GM12878 (cell line): ENCODE data around the gene SLC9C2. TPM values are rescaled to one million over a fixed set of nuclear protein-coding genes. Genes with fewer than 3 reads are reported as not detected.

Experiments used
- ATAC-seq: fragments of 200-7000 bp; cut with Tn5 transposase; 3 replicates; pipeline ENCODE4 v1.9.1; 2020; ENCODE audit warnings: mild to moderate bottlenecking, moderate library complexity
- BruUV-seq: library from RNA; stranded (reverse); fragments of 400-500 nt; replicated peaks from 2 replicates; lab custom pipeline; 2021; lab: Mats Ljungman, UMichigan
- CTCF ChIA-PET: fragments of 300-600 bp; sonication (Branson Sonifier 250); formaldehyde crosslinking; extraction: SDS; loops from one replicate; lab custom pipeline; 2021; ENCODE audit warnings: inconsistent platforms; lab: Yijun Ruan, JAX
- POLR2A ChIA-PET: fragments of 350-600 bp; formaldehyde crosslinking; extraction: SDS; loops from one replicate; lab custom pipeline; 2021; ENCODE audit warnings: inconsistent platforms; lab: Charles Lee
- RAD21 ChIA-PET: fragments of 300-600 bp; sonication (Branson Sonifier 250); formaldehyde crosslinking; loops from one replicate; lab custom pipeline; 2023; ENCODE audit warnings: antibody characterized with exemption; ENCODE audit not compliant: unreplicated experiment; lab: Charles Lee
- SMC1A ChIA-PET: fragments of 300-600 bp; sonication (Branson Sonifier 250); formaldehyde crosslinking; loops from one replicate; lab custom pipeline; 2023; ENCODE audit not compliant: unreplicated experiment, uncharacterized antibody; lab: Charles Lee
- DNase-seq: peaks from one replicate; pipeline ENCODE4 v3.0.0-alpha.2; 2011; ENCODE audit warnings: low read depth, low spot score
- FAIRE-seq: peaks from 3 replicates; lab custom pipeline; 2011; peaks lifted over from hg19 to GRCh38; lab: Jason Lieb, UNC
- H2AFZ ChIP-seq: 2 replicates; pipeline ENCODE4 v1.6.0; 2011; ENCODE audit warnings: low read depth, low read length, control low read depth; ENCODE audit not compliant: control insufficient read depth
- H3K27ac ChIP-seq: 2 replicates; pipeline ENCODE4 v1.5.1; 2011; ENCODE audit warnings: control low read depth; ENCODE audit not compliant: control insufficient read depth, insufficient read depth
- H3K27me3 ChIP-seq, 2 experiments: replicated peaks in 1 of 2; 2 replicates each; pipeline versions ENCODE4 v1.6.0 to v1.6.1; 2011; ENCODE audit warnings: low read length in 1 of 2; ENCODE audit not compliant: control insufficient read depth in 2 of 2, insufficient read depth in 2 of 2
- H3K36me3 ChIP-seq, 2 experiments: 2 replicates each; pipeline ENCODE4 v1.5.1; 2011; ENCODE audit warnings: low read length in 1 of 2; ENCODE audit not compliant: control insufficient read depth in 2 of 2, insufficient read depth in 2 of 2
- H3K4me1 ChIP-seq: 2 replicates; pipeline ENCODE4 v1.6.1; 2011; ENCODE audit warnings: mild to moderate bottlenecking, low read length, moderate library complexity, mixed read lengths; ENCODE audit not compliant: control insufficient read depth, insufficient read depth
- H3K4me2 ChIP-seq: 2 replicates; pipeline ENCODE4 v1.6.0; 2011; ENCODE audit warnings: control low read depth; ENCODE audit not compliant: control insufficient read depth, insufficient read depth
- H3K4me3 ChIP-seq: fragments of 200-600 bp; sonication (generic); 2 replicates; pipeline ENCODE4 v1.5.1; 2016
- H3K79me2 ChIP-seq: 2 replicates; pipeline ENCODE4 v1.6.0; 2011; ENCODE audit warnings: low read length; ENCODE audit not compliant: control insufficient read depth, insufficient read depth
- H3K9ac ChIP-seq: 2 replicates; pipeline ENCODE4 v1.8.0; 2011; ENCODE audit warnings: low read length, control low read depth, mixed read lengths; ENCODE audit not compliant: control insufficient read depth, insufficient read depth
- H3K9me3 ChIP-seq: replicated peaks from 3 replicates; pipeline ENCODE4 v1.5.1; 2011; ENCODE audit warnings: mild to moderate bottlenecking, low read length; ENCODE audit not compliant: control insufficient read depth, insufficient read depth
- H4K20me1 ChIP-seq: 2 replicates; pipeline ENCODE4 v1.6.0; 2011; ENCODE audit not compliant: control insufficient read depth, insufficient read depth
- CEBPZ ChIP-seq: fragments of 150-350 bp; IDR thresholded peaks from 2 replicates; pipeline ENCODE4 v1.6.1; 2016; ENCODE audit warnings: low read depth, low read length
- E2F4 ChIP-seq: IDR thresholded peaks from 2 replicates; pipeline ENCODE4 v1.6.1; 2012; ENCODE audit warnings: low read depth, low read length, improper control_type of control experiment
- NR2C2 ChIP-seq: IDR thresholded peaks from 2 replicates; pipeline ENCODE4 v1.6.1; 2011; ENCODE audit warnings: borderline replicate concordance, low read depth; ENCODE audit not compliant: control insufficient read depth, insufficient read length
- SMAD1 ChIP-seq: fragments of 450-650 bp; IDR thresholded peaks from 2 replicates; pipeline ENCODE4 v1.6.1; 2018; ENCODE audit warnings: mild to moderate bottlenecking, low read depth; ENCODE audit not compliant: partially characterized antibody
- TCF12 ChIP-seq: IDR thresholded peaks from 2 replicates; pipeline ENCODE4 v1.6.1; 2011; ENCODE audit warnings: low read depth, mild to moderate bottlenecking, low read length
- WGBS: methylation state at CpG from one replicate; pipeline ENCODE4 v1.1.6; 2016; ENCODE audit warnings: low lambda C conversion rate; ENCODE audit not compliant: insufficient replicate concordance, insufficient coverage; ENCODE audit errors: missing lambda C conversion rate; 5-methylcytosine and 5-hydroxymethylcytosine counted together
- in situ Hi-C: fragments of 300-500 bp; cut with MboI; formaldehyde crosslinking; loops from 9 replicates; pipeline ENCODE4 v1.14.3; 2018; ENCODE audit warnings: mixed read lengths
- intact Hi-C: fragments of 100-400 bp; cut with micrococcal nuclease; formaldehyde crosslinking; loops from one replicate; pipeline ENCODE4 v1.14.2; 2022; ENCODE audit not compliant: unreplicated experiment
- polyA plus RNA-seq, 11 experiments: library from polyadenylated mRNA; depleted of rRNA in 4 of 11; unstranded in 6 of 11; stranded (reverse) in 5 of 11; fragments of >200 nt; fragmentation: Nextera tagmentation in 4 of 11; fragmentation: Illumina TruSeq in 1 of 11; extraction: Ambion mirVana in 4 of 11; extraction: Trizol in 1 of 11; gene quantifications; 1 replicate in 1 of 11; 2 replicates in 10 of 11; pipeline versions ENCODE4 v1.2.1 to v1.2.3, GENCODE V29; 2011 to 2016; ENCODE audit warnings: inconsistent platforms in 2 of 11, missing spikeins in 2 of 11, low read depth in 1 of 11
- total RNA-seq, 4 experiments: library from RNA; depleted of rRNA in 3 of 4; stranded (reverse); fragments of >200 nt in 3 of 4; fragmentation: Illumina TruSeq in 1 of 4; extraction: Trizol in 1 of 4; gene quantifications; 2 replicates each; pipeline versions ENCODE4 v1.2.1 to v1.2.3, GENCODE V29; 2013 to 2021

SLC9C2 gene
- total and polyA plus RNA-seq, 10 of the 15 experiments (the other 5 are each of a cell fraction or from before 2014, with no cell fraction given) = not detected

- TF ChIP-seq SMAD1 (no peak), E2F4 (no peak)
Observed at GRCh38 chr1:173476665-173477285, 126.1 kb downstream of the SLC9C2 start (continued).

GRCh38 chr1:173476197-173476664 is 126.6 kb downstream of the SLC9C2 start:
- RAD21 ChIA-PET = interaction anchor here (0.6 to 3.4 kb wide), 7 partner anchors 14 to 392 kb away, joined by 3 to 15 read pairs (median 4); partner anchors contain the start of genes GAS5 and ZBTB37

More at GRCh38 chr1:173476197-173476664, 126.6 kb downstream of the SLC9C2 start:
- WGBS = 13% methylated on average over 5 of the region's 5 CpGs
- in situ Hi-C loops (no loop called here), intact Hi-C loops (loop anchor here (2.0 kb wide), 1 partner anchor 45 kb away; no protein-coding TSS in a partner anchor)
- peak overlapping the region; percentile 98 for H3K4me2 ChIP-seq
- TF ChIP-seq CEBPZ = no peak
- no peak for TF ChIP-seq TCF12
- no peak for TF ChIP-seq NR2C2
- H2AFZ ChIP-seq = peak overlapping the region; percentile 97
- H3K9ac ChIP-seq = peak overlapping the region; percentile 70
- no peak for DNase-seq
- no peaks in the 10 kb centered on the region for H4K20me1 ChIP-seq
- peaks cover under 1% of the 10 kb centered on the region; the same call in 1 of the 3 replicates for H3K9me3 ChIP-seq
- POLR2A ChIA-PET = interaction anchor here (0.8 to 2.3 kb wide), 6 partner anchors 22 to 650 kb away, joined by 3 to 9 read pairs (median 4); partner anchors contain the start of genes CENPL and ZBTB37
- H3K27ac ChIP-seq = peak overlapping the region; percentile 86
- peaks cover 8% of the 10 kb centered on the region for H3K4me1 ChIP-seq
- SMC1A ChIA-PET = interaction anchor here (0.9 to 1.6 kb wide), 4 partner anchors 30 to 64 kb away, joined by 3 to 4 read pairs (median 4); no protein-coding TSS in a partner anchor
- peak overlapping the region; percentile 78 for H3K4me3 ChIP-seq
- H3K36me3 ChIP-seq = peaks cover 0 to 4% of the 10 kb centered on the region in 2 experiments; a peak in 1 of 4 replicates
- H3K79me2 ChIP-seq = peaks cover 41% of the 10 kb centered on the region
- BruUV-seq = no TSS peak
- no peak for FAIRE-seq
- ATAC-seq = no peak
- H3K27me3 ChIP-seq = no peaks in the 10 kb centered on the region
- CTCF ChIA-PET = interaction anchor here (0.8 to 2.2 kb wide), 10 partner anchors 24 to 731 kb away, joined by 3 to 8 read pairs (median 4); no protein-coding TSS in a partner anchor
